ENCODE measurements around the gene DGKA. TPM values are rescaled to one million over a fixed set of nuclear protein-coding genes. Genes with fewer than 3 reads are reported as not detected.

The DGKA gene
- total RNA-seq, 1 donor from 2014 or later, result 272 TPM

- TF ChIP-seq, protein P1, sequence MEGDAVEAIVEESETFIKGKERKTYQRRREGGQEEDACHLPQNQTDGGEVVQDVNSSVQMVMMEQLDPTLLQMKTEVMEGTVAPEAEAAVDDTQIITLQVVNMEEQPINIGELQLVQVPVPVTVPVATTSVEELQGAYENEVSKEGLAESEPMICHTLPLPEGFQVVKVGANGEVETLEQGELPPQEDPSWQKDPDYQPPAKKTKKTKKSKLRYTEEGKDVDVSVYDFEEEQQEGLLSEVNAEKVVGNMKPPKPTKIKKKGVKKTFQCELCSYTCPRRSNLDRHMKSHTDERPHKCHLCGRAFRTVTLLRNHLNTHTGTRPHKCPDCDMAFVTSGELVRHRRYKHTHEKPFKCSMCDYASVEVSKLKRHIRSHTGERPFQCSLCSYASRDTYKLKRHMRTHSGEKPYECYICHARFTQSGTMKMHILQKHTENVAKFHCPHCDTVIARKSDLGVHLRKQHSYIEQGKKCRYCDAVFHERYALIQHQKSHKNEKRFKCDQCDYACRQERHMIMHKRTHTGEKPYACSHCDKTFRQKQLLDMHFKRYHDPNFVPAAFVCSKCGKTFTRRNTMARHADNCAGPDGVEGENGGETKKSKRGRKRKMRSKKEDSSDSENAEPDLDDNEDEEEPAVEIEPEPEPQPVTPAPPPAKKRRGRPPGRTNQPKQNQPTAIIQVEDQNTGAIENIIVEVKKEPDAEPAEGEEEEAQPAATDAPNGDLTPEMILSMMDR (conservative IDR thresholded peaks at IDR 0.05; ENCODE audit: low read depth, low read length), result no peak
- DNase-seq (ENCODE audit: low read depth), result no peak
- peak overlapping the region; percentile 83 for H3K4me3 ChIP-seq (ENCODE audit: low read depth, low read length)
Measured at GRCh38 chr12:55931780-55932550, 1.0 kb downstream of the DGKA start.

DNA sequence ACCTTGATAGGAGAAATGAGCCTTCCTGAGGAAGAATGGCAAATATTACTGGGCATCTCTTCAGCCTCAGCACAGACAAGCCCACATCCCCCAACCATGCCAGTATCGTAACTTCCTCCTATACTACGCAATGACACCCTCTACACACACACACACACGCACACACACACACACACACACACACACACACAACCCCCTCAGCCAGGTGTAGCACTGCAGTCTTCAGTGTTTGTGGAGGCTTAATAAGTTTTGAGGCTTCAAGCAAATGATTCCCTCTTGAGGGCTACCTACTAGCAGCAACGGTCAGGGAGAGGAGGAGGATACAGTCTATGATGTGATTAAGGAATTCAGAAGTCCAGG is 1.6 kb downstream of the DGKA start:
- peak overlapping the region; percentile 83 for H3K4me3 ChIP-seq (ENCODE audit: low read depth, low read length)
- TF ChIP-seq, protein P1 (conservative IDR thresholded peaks at IDR 0.05; ENCODE audit: low read depth, low read length), result no peak
- no peak for DNase-seq (ENCODE audit: low read depth)

DNA sequence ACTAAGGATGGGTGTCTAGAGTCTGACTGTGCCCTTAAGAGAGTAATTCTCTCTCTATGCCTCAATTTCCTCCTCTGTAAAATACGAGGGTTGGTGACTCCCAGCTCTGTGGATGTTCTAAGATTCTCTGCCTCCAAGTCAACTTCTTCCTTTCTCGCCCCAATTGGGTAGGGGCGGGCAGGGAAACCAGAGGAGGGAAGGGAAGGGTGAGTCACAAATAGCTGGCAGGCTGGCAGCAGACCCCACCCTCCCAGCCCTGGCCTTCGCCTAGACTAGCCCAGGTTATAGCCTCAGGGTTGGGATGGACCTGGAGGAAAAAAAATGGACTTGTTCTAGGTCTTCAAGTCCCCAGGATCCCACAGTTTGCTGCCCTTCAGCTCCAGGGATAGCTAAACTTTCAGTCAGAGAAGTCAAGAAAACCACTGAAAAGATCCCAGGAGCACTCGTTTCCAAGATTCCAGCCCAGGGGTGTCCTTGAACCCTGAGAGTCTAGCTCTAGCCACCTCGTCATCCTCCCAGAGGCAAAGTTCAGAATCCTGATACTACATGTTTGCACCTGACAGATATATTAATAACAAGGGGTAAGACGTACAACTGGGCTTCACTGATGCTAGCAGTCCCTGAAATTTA is 2.3 kb downstream of the DGKA start:
- H3K4me3 ChIP-seq (ENCODE audit: low read depth, low read length), result peak overlapping the region; percentile 83
- TF ChIP-seq, protein P1 (conservative IDR thresholded peaks at IDR 0.05; ENCODE audit: low read depth, low read length), result no peak
- no peak for DNase-seq (ENCODE audit: low read depth)

- no peak overlapping the region for H3K4me3 ChIP-seq (ENCODE audit: low read depth, low read length)
- no peak for DNase-seq (ENCODE audit: low read depth)
- TF ChIP-seq, protein P1 (conservative IDR thresholded peaks at IDR 0.05; ENCODE audit: low read depth, low read length), result no peak
Measured at GRCh38 chr12:55933799-55934742, 3.1 kb downstream of the DGKA start.

DNA sequence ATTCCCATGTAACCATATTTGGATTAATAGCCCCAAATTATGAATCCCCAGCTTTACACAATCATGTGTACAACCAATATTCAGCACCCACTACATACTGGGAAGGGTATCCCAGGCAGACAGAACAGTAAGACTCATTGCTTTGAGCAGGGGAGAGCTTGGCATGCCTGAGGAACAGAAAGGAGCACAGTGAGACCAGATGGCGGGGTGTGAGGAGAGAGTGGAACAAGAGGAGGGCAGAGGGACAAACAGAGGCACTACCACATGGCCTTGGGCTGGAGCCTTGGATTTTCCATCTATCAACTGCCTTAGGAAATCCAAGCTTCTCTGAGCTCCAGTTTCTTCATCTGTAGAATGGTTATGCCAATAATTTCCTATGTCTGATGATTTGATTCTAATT is 3.8 kb downstream of the DGKA start:
- TF ChIP-seq, protein P1 (conservative IDR thresholded peaks at IDR 0.05; ENCODE audit: low read depth, low read length), result no peak
- no peak overlapping the region for H3K4me3 ChIP-seq (ENCODE audit: low read depth, low read length)
- no peak for DNase-seq (ENCODE audit: low read depth)

DNA sequence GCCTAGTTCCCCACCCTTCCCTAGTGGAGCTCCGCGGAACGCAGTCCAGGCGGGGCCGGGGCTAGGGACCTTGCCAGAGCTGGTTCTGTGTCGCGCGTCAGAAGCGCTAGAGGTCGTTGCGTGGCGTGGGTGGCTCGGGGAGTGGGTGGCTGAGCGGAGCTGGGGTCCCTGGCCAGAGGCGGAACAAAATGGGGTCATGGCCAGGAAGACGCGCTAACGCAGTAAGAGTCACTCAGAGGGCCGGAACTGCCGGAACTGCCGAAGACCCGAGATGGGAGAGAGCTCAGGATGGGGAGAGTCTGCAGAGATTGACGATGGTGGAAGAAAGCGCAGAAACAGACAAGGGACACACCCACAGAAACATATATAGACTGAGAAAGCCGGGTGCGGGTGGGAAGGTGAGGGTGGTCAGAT is 4.8 kb downstream of the DGKA start:
- DNase-seq (ENCODE audit: low read depth), result no peak
- TF ChIP-seq, protein P1 (conservative IDR thresholded peaks at IDR 0.05; ENCODE audit: low read depth, low read length), result no peak
- no peak overlapping the region for H3K4me3 ChIP-seq (ENCODE audit: low read depth, low read length)
